DND-41 (cell line): Measurements from ENCODE around the gene FAM110A.

ENCODE experiments used
- EZH2 ChIP-seq: IDR thresholded peaks from 3 replicates; pipeline ENCODE4 v1.6.1; 2012; ENCODE audit warnings: borderline replicate concordance, low read depth, mild to moderate bottlenecking, moderate library complexity, low read length, inconsistent platforms; ENCODE audit not compliant: severe bottlenecking
- TF ChIP-seq, protein P1 (sequence below): IDR thresholded peaks from 2 replicates; pipeline ENCODE4 v1.5.1; 2012; ENCODE audit warnings: borderline replicate concordance, low read length, moderate library complexity, mild to moderate bottlenecking; ENCODE audit not compliant: poor library complexity, severe bottlenecking; ENCODE audit errors: extremely low read depth

DNA sequence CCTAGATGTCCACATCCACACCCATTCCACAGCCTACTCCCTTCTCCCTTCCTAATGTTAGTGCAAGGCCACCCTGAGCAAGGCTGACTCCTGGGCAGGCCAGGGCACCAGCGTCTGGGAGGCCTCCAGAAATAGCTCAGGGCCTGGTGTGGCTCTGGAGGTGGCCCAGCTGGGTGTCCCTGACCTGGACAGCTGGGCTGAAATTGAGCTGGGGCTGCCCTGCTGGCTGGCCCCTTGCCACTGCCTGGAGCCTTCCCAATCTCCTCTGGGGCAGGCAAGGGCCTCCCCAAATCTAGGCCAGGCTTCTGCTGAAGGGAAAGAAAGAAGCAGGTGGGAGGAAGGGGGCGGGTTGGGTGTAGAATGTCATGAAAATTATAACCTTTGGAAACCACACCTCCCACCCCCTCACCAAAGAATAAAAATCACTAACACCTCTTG, 2.1 kb downstream of the FAM110A start:
- TF ChIP-seq, protein P1, sequence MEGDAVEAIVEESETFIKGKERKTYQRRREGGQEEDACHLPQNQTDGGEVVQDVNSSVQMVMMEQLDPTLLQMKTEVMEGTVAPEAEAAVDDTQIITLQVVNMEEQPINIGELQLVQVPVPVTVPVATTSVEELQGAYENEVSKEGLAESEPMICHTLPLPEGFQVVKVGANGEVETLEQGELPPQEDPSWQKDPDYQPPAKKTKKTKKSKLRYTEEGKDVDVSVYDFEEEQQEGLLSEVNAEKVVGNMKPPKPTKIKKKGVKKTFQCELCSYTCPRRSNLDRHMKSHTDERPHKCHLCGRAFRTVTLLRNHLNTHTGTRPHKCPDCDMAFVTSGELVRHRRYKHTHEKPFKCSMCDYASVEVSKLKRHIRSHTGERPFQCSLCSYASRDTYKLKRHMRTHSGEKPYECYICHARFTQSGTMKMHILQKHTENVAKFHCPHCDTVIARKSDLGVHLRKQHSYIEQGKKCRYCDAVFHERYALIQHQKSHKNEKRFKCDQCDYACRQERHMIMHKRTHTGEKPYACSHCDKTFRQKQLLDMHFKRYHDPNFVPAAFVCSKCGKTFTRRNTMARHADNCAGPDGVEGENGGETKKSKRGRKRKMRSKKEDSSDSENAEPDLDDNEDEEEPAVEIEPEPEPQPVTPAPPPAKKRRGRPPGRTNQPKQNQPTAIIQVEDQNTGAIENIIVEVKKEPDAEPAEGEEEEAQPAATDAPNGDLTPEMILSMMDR, result no peak
- no peak for TF ChIP-seq EZH2
